ENCODE measurements around the gene HS6ST1. TPM values are rescaled to one million over a fixed set of nuclear protein-coding genes. Genes with fewer than 3 reads are reported as not detected.

Gene HS6ST1
- 20.2 and 27.1 TPM in 2 replicates for total RNA-seq

GRCh38 chr2:128318776-128319464 lies at the start of gene HS6ST1:
Gene HS6ST1 (minus strand): TSS chr2:128318868. CDS start chr2:128318563, 305 bp downstream.
- peak; percentile 89 for DNase-seq

GRCh38 chr2:128367601-128368359 lies 49.1 kb upstream of the HS6ST1 start:
- no peak for DNase-seq

GRCh38 chr2:128366713-128367511 lies 48.2 kb upstream of the HS6ST1 start:
- DNase-seq: no peak

- no peak for DNase-seq
Measured at GRCh38 chr2:128365217-128365905, 46.7 kb upstream of the HS6ST1 start.

- no peak for DNase-seq
Measured at GRCh38 chr2:128364441-128364911, 45.8 kb upstream of the HS6ST1 start.

- DNase-seq: peak; percentile 76
Measured at GRCh38 chr2:128363934-128364361, 45.3 kb upstream of the HS6ST1 start.

GRCh38 chr2:128362889-128363228 lies 44.2 kb upstream of the HS6ST1 start:
- DNase-seq: no peak

- DNase-seq: no peak
Measured at GRCh38 chr2:128362176-128362888, 43.7 kb upstream of the HS6ST1 start.

GRCh38 chr2:128361376-128362131 lies 42.9 kb upstream of the HS6ST1 start:
- DNase-seq: no peak

GRCh38 chr2:128360711-128361110 lies 42.0 kb upstream of the HS6ST1 start:
- no peak for DNase-seq

- no peak for DNase-seq
Measured at GRCh38 chr2:128359841-128360240, 41.2 kb upstream of the HS6ST1 start.

GRCh38 chr2:128358941-128359731 lies 40.5 kb upstream of the HS6ST1 start:
- DNase-seq: no peak

- peak; percentile 48 for DNase-seq
Measured at GRCh38 chr2:128357506-128358370, 39.1 kb upstream of the HS6ST1 start.

- DNase-seq: no peak
Measured at GRCh38 chr2:128356127-128356526, 37.5 kb upstream of the HS6ST1 start.

GRCh38 chr2:128354726-128355470 lies 36.2 kb upstream of the HS6ST1 start:
- DNase-seq: no peak

- DNase-seq: no peak
Measured at GRCh38 chr2:128354161-128354560, 35.5 kb upstream of the HS6ST1 start.

- no peak for DNase-seq
Measured at GRCh38 chr2:128350736-128351135, 32.1 kb upstream of the HS6ST1 start.

- DNase-seq: no peak
Measured at GRCh38 chr2:128348701-128349100, 30.0 kb upstream of the HS6ST1 start.

All from dermis blood vessel endothelial cell (primary cell).